Dendritic cell treated with granulocyte-macrophage colony-stimulating factor and Interleukin-4, amounts not matched to agents 40 ng/mL and 50 ng/mL, for 4 days (primary cell): ENCODE data around the gene IL17RC.
A peak's percentile ranks its signal among the peaks of the same experiment; 100 is the strongest.

Experiments used
- H3K27ac Mint-ChIP-seq: one replicate; pipeline ENCODE4 v1.8.0; 2022; ENCODE audit warnings: mild to moderate bottlenecking, mixed read lengths
- H3K27me3 Mint-ChIP-seq: one replicate; pipeline ENCODE4 v1.8.0; 2022; ENCODE audit warnings: mild to moderate bottlenecking, mixed read lengths
- H3K36me3 Mint-ChIP-seq: one replicate; pipeline ENCODE4 v1.8.0; 2022; ENCODE audit warnings: low read depth, mixed read lengths
- H3K4me1 Mint-ChIP-seq: one replicate; pipeline ENCODE4 v1.8.0; 2022; ENCODE audit warnings: low read depth, mixed read lengths
- H3K4me3 Mint-ChIP-seq: one replicate; pipeline ENCODE4 v1.8.0; 2022; ENCODE audit warnings: mild to moderate bottlenecking, moderate library complexity, mixed read lengths
- H3K9me3 Mint-ChIP-seq: one replicate; pipeline ENCODE4 v1.8.0; 2022; ENCODE audit warnings: mixed read lengths
- intact Hi-C: fragments of 100-400 bp; cut with micrococcal nuclease; formaldehyde crosslinking; loops from one replicate; pipeline ENCODE4 v1.15.0; 2022

The IL17RC gene

DNA sequence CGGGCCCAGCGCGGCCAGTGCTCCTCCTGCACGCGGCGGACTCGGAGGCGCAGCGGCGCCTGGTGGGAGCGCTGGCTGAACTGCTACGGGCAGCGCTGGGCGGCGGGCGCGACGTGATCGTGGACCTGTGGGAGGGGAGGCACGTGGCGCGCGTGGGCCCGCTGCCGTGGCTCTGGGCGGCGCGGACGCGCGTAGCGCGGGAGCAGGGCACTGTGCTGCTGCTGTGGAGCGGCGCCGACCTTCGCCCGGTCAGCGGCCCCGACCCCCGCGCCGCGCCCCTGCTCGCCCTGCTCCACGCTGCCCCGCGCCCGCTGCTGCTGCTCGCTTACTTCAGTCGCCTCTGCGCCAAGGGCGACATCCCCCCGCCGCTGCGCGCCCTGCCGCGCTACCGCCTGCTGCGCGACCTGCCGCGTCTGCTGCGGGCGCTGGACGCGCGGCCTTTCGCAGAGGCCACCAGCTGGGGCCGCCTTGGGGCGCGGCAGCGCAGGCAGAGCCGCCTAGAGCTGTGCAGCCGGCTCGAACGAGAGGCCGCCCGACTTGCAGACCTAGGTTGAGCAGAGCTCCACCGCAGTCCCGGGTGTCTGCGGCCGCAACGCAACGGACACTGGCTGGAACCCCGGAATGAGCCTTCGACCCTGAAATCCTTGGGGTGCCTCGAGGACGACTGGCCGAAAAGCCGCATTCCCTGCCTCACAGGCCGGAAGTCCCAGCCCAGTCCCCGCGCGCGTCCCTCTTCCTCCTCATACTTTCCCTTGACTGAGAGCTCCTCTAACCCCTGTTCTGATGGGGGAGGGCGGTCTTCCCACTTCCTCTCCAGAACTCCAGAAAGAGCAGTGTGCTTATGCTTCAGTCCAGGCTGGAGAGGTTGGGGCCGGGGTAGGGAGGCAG lies 1.4 kb upstream of the IL17RC start:
- Mint-ChIP-seq H3K36me3 (no peaks in the 10 kb centered on the region), H3K27me3 (peaks cover 3% of the 10 kb centered on the region), H3K4me1 (peaks cover 55% of the 10 kb centered on the region), H3K4me3 (peak overlapping the region; percentile 79), H3K27ac (peak overlapping the region; percentile 89), H3K9me3 (no peaks in the 10 kb centered on the region)
- intact Hi-C loops: loop anchor here (2.0 to 10.0 kb wide), 4 partner anchors 17 to 211 kb away; partner anchors contain the start of genes CPNE9, CRELD1 and JAGN1

DNA sequence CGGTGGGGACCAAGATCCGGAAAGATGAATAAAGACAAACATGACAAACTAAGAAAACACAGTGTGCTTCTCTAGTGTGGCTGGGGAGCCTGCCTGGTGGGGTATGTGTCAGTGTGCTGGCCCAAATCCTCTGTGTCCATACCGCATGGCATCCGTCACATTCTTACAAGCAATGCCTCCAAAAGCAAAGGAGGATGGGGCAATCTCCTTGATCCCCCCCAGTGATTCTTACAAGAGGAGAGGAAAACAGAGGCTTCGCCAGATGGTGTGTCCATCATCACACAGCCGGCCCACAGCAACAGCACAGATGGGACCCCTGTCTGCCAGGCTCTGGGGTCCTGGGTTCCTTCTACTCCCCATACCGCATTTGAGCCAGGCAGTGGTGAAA lies 558 bp upstream of the IL17RC start:
- Mint-ChIP-seq H3K4me1 (peaks cover 51% of the 10 kb centered on the region), H3K4me3 (peak overlapping the region; percentile 79), H3K27ac (peak overlapping the region; percentile 89), H3K9me3 (no peaks in the 10 kb centered on the region), H3K36me3 (peaks cover 5% of the 10 kb centered on the region), H3K27me3 (peaks cover 3% of the 10 kb centered on the region)
- intact Hi-C loops: loop anchor here (2.0 to 10.0 kb wide), 3 partner anchors 16 to 212 kb away; partner anchors contain the start of genes CPNE9 and CRELD1

DNA sequence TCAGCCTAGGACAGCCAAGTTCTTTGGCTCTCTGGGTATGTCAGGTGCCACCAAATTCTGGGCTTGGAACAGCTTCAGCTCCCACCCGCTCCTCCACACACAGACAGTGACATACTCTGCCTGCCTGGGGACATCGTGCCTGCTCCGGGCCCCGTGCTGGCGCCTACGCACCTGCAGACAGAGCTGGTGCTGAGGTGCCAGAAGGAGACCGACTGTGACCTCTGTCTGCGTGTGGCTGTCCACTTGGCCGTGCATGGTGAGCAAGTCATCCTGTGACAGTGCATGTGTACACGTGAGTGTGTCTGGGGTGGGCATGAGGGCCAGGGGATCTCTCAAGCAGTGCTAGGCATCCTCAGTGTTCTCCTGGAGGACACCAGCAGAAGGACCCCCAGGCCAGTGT lies 922 bp downstream of the IL17RC start:
- intact Hi-C loops: loop anchor here (2.0 to 10.0 kb wide), 3 partner anchors 15 to 213 kb away; partner anchors contain the start of genes CPNE9 and CRELD1
- Mint-ChIP-seq H3K36me3 (peaks cover 5% of the 10 kb centered on the region), H3K9me3 (no peaks in the 10 kb centered on the region), H3K27me3 (no peaks in the 10 kb centered on the region), H3K4me1 (peaks cover 37% of the 10 kb centered on the region), H3K4me3 (no peak overlapping the region), H3K27ac (peak overlapping the region; percentile 89)

DNA sequence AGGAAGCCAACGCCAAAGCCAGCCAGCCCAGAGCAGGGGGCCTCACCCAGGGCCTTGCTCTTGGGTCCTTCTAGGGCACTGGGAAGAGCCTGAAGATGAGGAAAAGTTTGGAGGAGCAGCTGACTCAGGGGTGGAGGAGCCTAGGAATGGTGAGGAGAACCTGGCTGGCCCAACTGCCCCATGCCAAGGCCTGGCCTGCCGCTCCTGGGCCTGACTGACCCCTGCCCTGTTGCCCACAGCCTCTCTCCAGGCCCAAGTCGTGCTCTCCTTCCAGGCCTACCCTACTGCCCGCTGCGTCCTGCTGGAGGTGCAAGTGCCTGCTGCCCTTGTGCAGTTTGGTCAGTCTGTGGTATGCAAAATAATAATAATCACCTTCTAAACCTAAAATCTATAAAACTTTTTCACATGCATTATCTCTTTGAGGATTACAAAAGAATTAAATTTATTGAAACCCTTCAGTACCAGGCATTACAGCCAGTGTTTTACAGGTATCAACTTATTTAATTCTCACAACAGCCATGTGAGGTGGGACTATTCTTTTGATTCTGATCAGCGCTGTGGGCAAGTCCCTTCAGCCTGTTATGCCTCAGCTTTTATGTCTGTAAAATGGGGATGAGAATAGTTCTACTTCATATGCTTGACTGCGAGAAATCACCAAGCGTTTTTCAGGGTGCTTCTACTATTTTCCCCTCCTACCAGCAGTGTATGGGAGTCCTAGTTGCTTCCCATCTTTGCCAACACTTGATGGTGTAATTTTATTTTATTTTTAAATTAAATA lies 1.6 kb downstream of the IL17RC start:
- H3K27me3 Mint-ChIP-seq: no peaks in the 10 kb centered on the region
- no peak overlapping the region for H3K4me3 Mint-ChIP-seq
- intact Hi-C loops: loop anchor here (5.0 to 10.0 kb wide), 2 partner anchors 71 to 214 kb away; partner anchors contain the start of gene CPNE9
- peaks cover 37% of the 10 kb centered on the region for H3K4me1 Mint-ChIP-seq
- H3K36me3 Mint-ChIP-seq: peaks cover 5% of the 10 kb centered on the region
- no peaks in the 10 kb centered on the region for H3K9me3 Mint-ChIP-seq
- peak overlapping the region; percentile 89 for H3K27ac Mint-ChIP-seq

DNA sequence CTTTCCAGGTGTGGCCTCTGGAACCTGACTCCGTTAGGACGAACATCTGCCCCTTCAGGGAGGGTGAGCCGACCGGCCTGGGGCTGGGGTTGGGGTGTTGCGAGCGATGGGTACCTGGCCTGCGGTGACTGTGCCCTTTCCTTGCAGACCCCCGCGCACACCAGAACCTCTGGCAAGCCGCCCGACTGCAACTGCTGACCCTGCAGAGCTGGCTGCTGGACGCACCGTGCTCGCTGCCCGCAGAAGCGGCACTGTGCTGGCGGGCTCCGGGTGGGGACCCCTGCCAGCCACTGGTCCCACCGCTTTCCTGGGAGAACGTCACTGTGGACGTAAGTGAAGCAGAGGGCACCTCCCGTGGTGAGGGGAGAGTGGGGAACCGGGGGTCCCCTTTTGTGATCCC lies 11.3 kb downstream of the IL17RC start:
- no peak overlapping the region for H3K27ac Mint-ChIP-seq
- no peaks in the 10 kb centered on the region for H3K9me3 Mint-ChIP-seq
- peaks cover 53% of the 10 kb centered on the region for H3K36me3 Mint-ChIP-seq
- no peak overlapping the region for H3K4me3 Mint-ChIP-seq
- H3K27me3 Mint-ChIP-seq: no peaks in the 10 kb centered on the region
- peaks cover 15% of the 10 kb centered on the region for H3K4me1 Mint-ChIP-seq
- intact Hi-C loops: no loop called here

DNA sequence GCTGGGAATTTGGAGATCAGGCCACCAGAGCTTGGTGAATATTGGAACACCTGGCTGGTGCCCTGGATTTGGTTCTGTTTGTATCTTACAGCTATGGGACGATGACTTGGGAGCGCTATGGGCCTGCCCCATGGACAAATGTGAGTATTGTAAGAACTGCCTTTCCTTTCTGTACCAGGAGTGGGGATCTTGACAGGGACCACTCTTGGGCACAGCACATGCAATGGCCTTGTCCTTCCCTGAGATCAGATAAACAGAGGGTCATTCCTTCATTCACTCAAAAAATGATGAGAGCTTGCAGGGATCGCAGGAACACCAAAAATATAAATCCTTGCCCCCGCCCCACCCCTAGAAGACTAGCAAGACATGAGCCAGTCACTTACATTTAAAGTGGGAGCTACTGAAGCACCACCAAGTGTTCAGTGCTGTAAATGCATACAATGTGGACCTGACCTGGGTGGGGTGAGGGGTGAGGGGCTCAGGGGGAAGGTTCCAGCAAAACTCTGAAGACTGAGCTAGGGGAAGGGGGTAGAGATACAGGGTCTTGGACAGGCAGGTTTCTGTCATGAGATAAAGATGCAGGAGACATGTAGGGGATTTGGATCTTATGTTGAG lies 14.0 kb downstream of the IL17RC start:
- H3K4me1 Mint-ChIP-seq: peaks cover 36% of the 10 kb centered on the region
- H3K27me3 Mint-ChIP-seq: no peaks in the 10 kb centered on the region
- no peak overlapping the region for H3K4me3 Mint-ChIP-seq
- peaks cover 58% of the 10 kb centered on the region for H3K36me3 Mint-ChIP-seq
- intact Hi-C loops: loop anchor here (5.0 to 10.0 kb wide), 3 partner anchors 89 to 294 kb away; partner anchors contain the start of genes FANCD2 and RPUSD3
- no peak overlapping the region for H3K27ac Mint-ChIP-seq
- H3K9me3 Mint-ChIP-seq: no peaks in the 10 kb centered on the region

DNA sequence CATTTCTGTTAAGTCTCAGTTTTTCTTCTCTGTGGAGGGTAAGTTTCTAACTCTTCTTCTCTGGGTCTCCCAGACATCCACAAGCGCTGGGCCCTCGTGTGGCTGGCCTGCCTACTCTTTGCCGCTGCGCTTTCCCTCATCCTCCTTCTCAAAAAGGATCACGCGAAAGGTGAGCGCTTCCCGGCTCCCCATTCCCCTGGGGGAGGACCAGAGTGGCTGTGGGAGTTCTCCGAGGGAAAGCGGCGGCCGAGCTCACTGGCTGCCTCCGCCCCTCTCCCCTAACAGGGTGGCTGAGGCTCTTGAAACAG lies 15.6 kb downstream of the IL17RC start:
- Mint-ChIP-seq H3K4me3 (peak overlapping the region; percentile 99), H3K4me1 (peaks cover 40% of the 10 kb centered on the region), H3K27me3 (no peaks in the 10 kb centered on the region), H3K27ac (peak overlapping the region; percentile 99), H3K36me3 (peaks cover 71% of the 10 kb centered on the region), H3K9me3 (no peaks in the 10 kb centered on the region)
- intact Hi-C loops: loop anchor here (2.0 to 10.0 kb wide), 5 partner anchors 14 to 292 kb away; partner anchors contain the start of genes FANCD2, IL17RC and RPUSD3

DNA sequence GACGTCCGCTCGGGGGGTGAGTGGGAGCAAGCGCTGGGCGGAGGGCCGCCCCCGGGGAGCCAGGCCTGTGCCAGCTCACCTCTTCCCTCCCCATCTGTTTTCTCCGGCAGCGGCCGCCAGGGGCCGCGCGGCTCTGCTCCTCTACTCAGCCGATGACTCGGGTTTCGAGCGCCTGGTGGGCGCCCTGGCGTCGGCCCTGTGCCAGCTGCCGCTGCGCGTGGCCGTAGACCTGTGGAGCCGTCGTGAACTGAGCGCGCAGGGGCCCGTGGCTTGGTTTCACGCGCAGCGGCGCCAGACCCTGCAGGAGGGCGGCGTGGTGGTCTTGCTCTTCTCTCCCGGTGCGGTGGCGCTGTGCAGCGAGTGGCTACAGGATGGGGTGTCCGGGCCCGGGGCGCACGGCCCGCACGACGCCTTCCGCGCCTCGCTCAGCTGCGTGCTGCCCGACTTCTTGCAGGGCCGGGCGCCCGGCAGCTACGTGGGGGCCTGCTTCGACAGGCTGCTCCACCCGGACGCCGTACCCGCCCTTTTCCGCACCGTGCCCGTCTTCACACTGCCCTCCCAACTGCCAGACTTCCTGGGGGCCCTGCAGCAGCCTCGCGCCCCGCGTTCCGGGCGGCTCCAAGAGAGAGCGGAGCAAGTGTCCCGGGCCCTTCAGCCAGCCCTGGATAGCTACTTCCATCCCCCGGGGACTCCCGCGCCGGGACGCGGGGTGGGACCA lies 16.1 kb downstream of the IL17RC start:
- intact Hi-C loops: loop anchor here (2.0 to 10.0 kb wide), 5 partner anchors 14 to 292 kb away; partner anchors contain the start of genes FANCD2, IL17RC and RPUSD3
- H3K9me3 Mint-ChIP-seq: no peaks in the 10 kb centered on the region
- H3K4me1 Mint-ChIP-seq: peaks cover 40% of the 10 kb centered on the region
- peak overlapping the region; percentile 99 for H3K4me3 Mint-ChIP-seq
- no peaks in the 10 kb centered on the region for H3K27me3 Mint-ChIP-seq
- peak overlapping the region; percentile 99 for H3K27ac Mint-ChIP-seq
- peaks cover 73% of the 10 kb centered on the region for H3K36me3 Mint-ChIP-seq

DNA sequence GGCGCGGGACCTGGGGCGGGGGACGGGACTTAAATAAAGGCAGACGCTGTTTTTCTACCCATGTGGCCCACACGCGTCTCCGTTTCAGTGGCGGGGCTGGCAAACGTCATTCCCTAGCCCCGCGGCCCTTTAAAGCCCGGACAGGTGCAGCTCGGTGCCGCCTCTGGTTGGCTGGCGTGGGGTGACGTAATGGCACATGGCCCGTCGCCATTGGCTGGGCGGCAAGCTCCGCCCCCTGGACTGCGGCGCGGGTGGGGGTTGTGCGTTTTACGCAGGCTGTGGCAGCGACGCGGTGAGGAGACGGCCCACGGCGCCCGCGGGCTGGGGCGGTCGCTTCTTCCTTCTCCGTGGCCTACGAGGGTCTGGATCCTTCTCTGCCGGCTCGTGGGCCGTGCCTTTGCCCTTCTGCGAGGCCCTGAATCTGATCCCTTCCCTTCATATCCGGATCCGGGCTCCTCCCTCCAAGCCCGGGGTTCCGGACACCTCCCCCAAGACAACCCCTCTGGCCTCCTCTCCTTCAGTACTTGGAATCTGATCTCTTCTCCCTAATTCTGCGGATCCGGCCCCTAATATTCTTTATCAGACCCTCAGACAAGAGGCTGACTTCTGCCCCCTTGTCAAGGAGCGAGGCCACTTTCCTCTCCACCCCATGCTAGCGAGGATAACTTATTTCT lies 16.8 kb downstream of the IL17RC start, which contains the start of gene CRELD1:
CRELD1 (plus strand) TSS at position 274 of the 674 bp plus-strand sequence. CDS start 605 bp downstream, outside the sequence.
- peaks cover 40% of the 10 kb centered on the region for H3K4me1 Mint-ChIP-seq
- intact Hi-C loops: loop anchor here (2.0 to 10.0 kb wide), 5 partner anchors 13 to 291 kb away; partner anchors contain the start of genes FANCD2, IL17RC and RPUSD3
- peak within 1 kb of the TSS; percentile 99 for H3K27ac Mint-ChIP-seq

DNA sequence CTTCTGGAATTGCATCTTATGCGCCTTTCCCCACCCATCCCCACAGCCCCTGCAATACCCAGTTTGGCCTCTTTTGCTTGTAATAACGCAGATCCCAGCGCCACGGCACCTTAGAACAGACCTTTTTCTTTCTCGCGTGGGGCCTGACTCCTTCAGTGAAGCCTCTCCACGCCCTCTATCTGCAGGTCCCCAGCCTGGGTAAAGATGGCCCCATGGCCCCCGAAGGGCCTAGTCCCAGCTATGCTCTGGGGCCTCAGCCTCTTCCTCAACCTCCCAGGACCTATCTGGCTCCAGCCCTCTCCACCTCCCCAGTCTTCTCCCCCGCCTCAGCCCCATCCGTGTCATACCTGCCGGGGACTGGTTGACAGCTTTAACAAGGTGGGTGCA lies 17.3 kb downstream of the IL17RC start:
- intact Hi-C loops: loop anchor here (5.0 to 10.0 kb wide), 3 partner anchors 91 to 291 kb away; partner anchors contain the start of genes FANCD2 and RPUSD3
- Mint-ChIP-seq H3K4me1 (peaks cover 40% of the 10 kb centered on the region), H3K36me3 (peaks cover 76% of the 10 kb centered on the region), H3K27me3 (no peaks in the 10 kb centered on the region), H3K27ac (peak overlapping the region; percentile 99), H3K9me3 (no peaks in the 10 kb centered on the region), H3K4me3 (peak overlapping the region; percentile 99)

More for the DNA sequence above, 16.8 kb downstream of the IL17RC start, which contains the start of gene CRELD1:
- peak within 1 kb of the TSS; percentile 99 for H3K4me3 Mint-ChIP-seq
- no peaks in the 10 kb centered on the region for H3K27me3 Mint-ChIP-seq
- peaks cover 75% of the 10 kb centered on the region for H3K36me3 Mint-ChIP-seq
- H3K9me3 Mint-ChIP-seq: no peaks in the 10 kb centered on the region

DNA sequence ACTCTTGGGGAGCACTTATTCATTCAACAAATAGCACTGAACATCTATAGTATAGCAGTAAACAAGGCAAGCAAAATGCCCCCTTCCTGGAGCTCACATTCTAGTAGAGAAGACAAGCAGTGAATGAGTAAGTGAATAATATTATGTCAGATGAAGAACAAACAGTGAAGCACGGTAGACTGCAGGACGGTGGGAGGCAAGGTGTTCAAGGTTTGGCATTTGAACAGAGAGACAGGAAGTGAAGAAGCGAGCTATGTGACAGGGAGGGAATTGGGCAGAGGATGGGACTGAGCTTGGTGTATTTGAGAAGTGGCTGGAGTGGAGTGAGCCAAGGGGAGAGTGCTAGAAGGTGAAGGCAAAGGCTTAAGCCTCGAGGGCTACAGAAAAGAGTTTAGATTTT lies 18.1 kb downstream of the IL17RC start:
- intact Hi-C loops: loop anchor here (5.0 to 10.0 kb wide), 3 partner anchors 90 to 290 kb away; partner anchors contain the start of genes FANCD2 and RPUSD3
- H3K36me3 Mint-ChIP-seq: peaks cover 77% of the 10 kb centered on the region
- no peaks in the 10 kb centered on the region for H3K27me3 Mint-ChIP-seq
- H3K27ac Mint-ChIP-seq: peak overlapping the region; percentile 99
- H3K4me3 Mint-ChIP-seq: peak overlapping the region; percentile 99
- no peaks in the 10 kb centered on the region for H3K9me3 Mint-ChIP-seq
- H3K4me1 Mint-ChIP-seq: peaks cover 40% of the 10 kb centered on the region

DNA sequence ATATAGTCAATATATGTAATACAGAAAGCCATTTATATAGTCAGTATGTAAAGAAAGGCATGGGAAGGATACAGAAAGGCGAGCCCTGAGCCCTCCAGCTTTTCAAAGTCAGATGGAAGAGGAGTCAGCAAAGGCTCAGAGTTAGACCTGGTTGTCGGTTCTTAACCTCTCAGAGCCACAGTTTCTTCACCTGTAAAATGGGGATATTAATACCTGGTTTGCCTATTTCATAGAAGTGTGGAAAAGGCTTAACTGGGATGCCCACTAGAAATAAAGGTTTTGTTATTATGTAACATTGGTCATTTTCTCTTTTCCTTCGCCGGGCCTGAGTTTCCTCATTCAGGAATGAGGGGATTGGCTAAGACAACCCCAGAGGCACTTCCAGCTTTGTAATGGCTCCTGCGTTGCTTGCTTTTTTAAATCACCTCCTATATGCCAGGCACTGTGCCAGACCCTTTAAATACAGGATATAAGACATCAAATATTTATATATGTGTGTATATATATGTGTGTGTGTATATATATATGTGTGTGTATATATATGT lies 19.1 kb downstream of the IL17RC start:
- Mint-ChIP-seq H3K4me1 (peaks cover 40% of the 10 kb centered on the region), H3K27me3 (no peaks in the 10 kb centered on the region), H3K4me3 (no peak overlapping the region), H3K27ac (no peak overlapping the region), H3K9me3 (no peaks in the 10 kb centered on the region), H3K36me3 (peaks cover 77% of the 10 kb centered on the region)
- intact Hi-C loops: loop anchor here (10.0 kb wide), 2 partner anchors 89 to 289 kb away; partner anchors contain the start of gene FANCD2
